ENCODE data around the gene ATF6.

GRCh38 chr1:161719325-161719611 lies 46.9 kb upstream of the ATF6 start:
- TF ChIP-seq CTCF (IDR thresholded peaks at IDR 0.05; ENCODE audit: extremely low read depth in 1 of 2, insufficient read depth in 1 of 2, low read depth in 1 of 2, low read length in 2 of 2) (no peak), POLR2A (IDR thresholded peaks at IDR 0.05; ENCODE audit: low read depth, low read length) (no peak), POLR2AphosphoS5 (IDR thresholded peaks at IDR 0.05; ENCODE audit: insufficient read depth, low read depth, low read length) (no peak), FOS (IDR thresholded peaks at IDR 0.05; ENCODE audit: borderline replicate concordance, insufficient read depth, low read length) (no peak), MAX (IDR thresholded peaks at IDR 0.05; ENCODE audit: insufficient read depth, insufficient read length) (no peak), EZH2 (IDR thresholded peaks at IDR 0.05; ENCODE audit: borderline replicate concordance, low read depth, low read length, severe bottlenecking) (no peak), MYC (IDR thresholded peaks at IDR 0.05; ENCODE audit: low read depth, low read length) (no peak)

All from endothelial cell of umbilical vein (primary cell).